ENCODE results near the gene LPP. TPM values are rescaled to one million over a fixed set of nuclear protein-coding genes. Genes with fewer than 3 reads are reported as not detected.

The LPP gene
- total and polyA plus RNA-seq, 9 of the 15 experiments (the other 6 are each of a cell fraction or from before 2014, with no cell fraction given), result 0.07 to 0.18 TPM; not detected in 7

DNA sequence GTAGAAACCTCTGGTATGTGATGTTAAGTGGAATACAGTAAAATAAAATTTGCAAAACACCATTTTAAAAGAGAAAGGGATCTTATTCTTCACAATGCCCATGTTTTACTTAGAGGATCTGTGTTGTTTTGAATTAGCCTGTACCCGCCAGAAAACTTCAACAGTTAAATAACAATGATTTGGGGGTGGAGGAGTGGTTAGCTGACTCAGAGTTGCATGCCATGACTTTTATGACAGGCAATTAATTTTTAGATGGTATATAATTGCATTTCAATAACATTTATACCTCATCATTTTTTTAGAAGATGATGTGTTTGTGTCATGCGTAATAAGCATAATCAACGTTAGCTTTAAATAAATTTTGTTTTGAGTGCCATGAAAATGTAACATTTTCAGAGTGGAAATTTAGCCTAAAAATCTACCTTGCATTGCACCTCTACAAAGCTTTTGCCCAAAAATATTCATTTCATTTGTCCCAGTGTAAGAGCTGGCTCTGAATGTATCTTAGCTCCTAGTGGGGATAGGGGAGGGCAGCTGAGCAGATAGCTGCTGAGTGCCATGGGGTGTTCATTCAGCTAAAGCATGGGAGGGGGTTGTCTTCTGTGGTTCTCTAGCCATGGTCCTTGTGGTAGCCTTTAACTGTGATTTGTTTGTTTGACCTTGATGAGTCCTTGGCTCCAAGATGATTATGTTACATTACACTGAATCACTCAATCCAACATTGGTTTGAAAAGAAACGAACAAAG lies 379.8 kb downstream of the LPP start:
- Histone ChIP-seq H3K27me3 (ENCODE audit: control insufficient read depth in 2 of 2, insufficient read depth in 2 of 2, low read length in 2 of 2) (no peaks in the 10 kb centered on the region), H3K9me3 (replicated peaks; ENCODE audit: control insufficient read depth, insufficient read depth, low read depth, low read length) (no peaks in the 10 kb centered on the region; the same call in 1 of the 2 replicates), H3K4me1 (replicated peaks in 1 of 2; ENCODE audit: control insufficient read depth in 2 of 2, insufficient read depth in 2 of 2, low read length in 2 of 2) (no peaks in the 10 kb centered on the region), H3K9ac (ENCODE audit: insufficient read depth in 1 of 2, low read depth in 2 of 2, low read length in 2 of 2) (no peak overlapping the region), H3K4me2 (ENCODE audit: insufficient read depth, low read length) (no peak overlapping the region), H3K27ac (ENCODE audit: extremely low read depth, low read depth, low read length) (no peak overlapping the region), H4K20me1 (replicated peaks; ENCODE audit: control insufficient read depth, insufficient read depth, low read length) (no peaks in the 10 kb centered on the region), H3K9me1 (ENCODE audit: control insufficient read depth, insufficient read depth, low read length) (no peaks in the 10 kb centered on the region), H3K79me2 (ENCODE audit: control insufficient read depth, insufficient read depth, low read length) (no peaks in the 10 kb centered on the region), H3K4me3 (no peak overlapping the region), H3K36me3 (ENCODE audit: control insufficient read depth, insufficient read depth, low read length) (no peaks in the 10 kb centered on the region), H2AFZ (ENCODE audit: low read depth, low read length) (no peak overlapping the region)
- ChIA-PET POLR2A (no interaction called here), CTCF (ENCODE audit: low intra/inter-chr PET ratio) (no interaction called here)
- ATAC-seq (no peak), FAIRE-seq (no peak), DNase-seq (ENCODE audit: extremely low read depth in 1 of 4, low spot score in 3 of 4) (no peak)
- in situ Hi-C loops (cut with MboI) (no loop called here), intact Hi-C loops (cut with micrococcal nuclease) (no loop called here)
- BruUV-seq (replicated peaks), result no TSS peak
- WGBS (ENCODE audit: insufficient coverage, low coverage, missing lambda C conversion rate), result 1% methylated on average over 4 of the region's 4 CpGs
- TF ChIP-seq PPARD (CRISPR knock-in tag; IDR thresholded peaks at IDR 0.05) (no peak), DDX20 (tag; IDR thresholded peaks at IDR 0.05; ENCODE audit: low read depth) (no peak), AFF4 (CRISPR knock-in tag; IDR thresholded peaks at IDR 0.05) (no peak), HIVEP1 (CRISPR knock-in tag; IDR thresholded peaks at IDR 0.05) (no peak), MXD1 (CRISPR knock-in tag; IDR thresholded peaks at IDR 0.05; ENCODE audit: borderline replicate concordance, poor library complexity, severe bottlenecking) (no peak), MLX (CRISPR knock-in tag; conservative IDR thresholded peaks at IDR 0.05) (no peak), DNMT1 (IDR thresholded peaks at IDR 0.05) (no peak), LARP7 (IDR thresholded peaks at IDR 0.05) (no peak), TOE1 (IDR thresholded peaks at IDR 0.05; ENCODE audit: borderline replicate concordance) (no peak), TOE1 (CRISPR knock-in tag; IDR thresholded peaks at IDR 0.05; ENCODE audit: borderline replicate concordance, low read depth) (no peak), CBX8 (IDR thresholded peaks at IDR 0.05; ENCODE audit: borderline replicate concordance, extremely low read depth, low read depth, low read length, poor library complexity, severe bottlenecking) (no peak), E2F1 (CRISPR knock-in tag; IDR thresholded peaks at IDR 0.05) (no peak), RAD21 (CRISPR knock-in tag; conservative IDR thresholded peaks at IDR 0.05 in 1 of 2, IDR thresholded peaks at IDR 0.05 in 1 of 2) (no peak), EGR1 (conservative IDR thresholded peaks at IDR 0.05) (no peak), NFIX (CRISPR knock-in tag; IDR thresholded peaks at IDR 0.05; ENCODE audit: low read depth) (no peak)

All from K562 (cell line).